HCT116 (cell line): Measurements from ENCODE around the gene BRINP2. TPM values are rescaled to one million over a fixed set of nuclear protein-coding genes. Genes with fewer than 3 reads are reported as not detected.

Experiments used
- ATAC-seq: fragments of 200-7000 bp; cut with Tn5 transposase; 2 replicates; pipeline ENCODE4 v1.9.1; 2020; ENCODE audit warnings: mild to moderate bottlenecking, moderate library complexity
- BruUV-seq: library from RNA; stranded (reverse); fragments of 400-500 nt; replicated peaks from 2 replicates; lab custom pipeline; 2021; lab: Mats Ljungman, UMichigan
- CTCF ChIA-PET: fragments of 300-600 bp; sonication (Branson Sonifier 250); formaldehyde crosslinking; loops from one replicate; lab custom pipeline; 2021; ENCODE audit warnings: antibody characterized with exemption; lab: Charles Lee
- POLR2A ChIA-PET: fragments of 300-600, 350-600 bp; sonication (Branson Sonifier 250); formaldehyde crosslinking; loops from one replicate; lab custom pipeline; 2021; ENCODE audit warnings: antibody characterized with exemption; lab: Charles Lee
- RAD21 ChIA-PET, 2 experiments: fragments of 300-600 bp; sonication (Branson Sonifier 250); formaldehyde crosslinking; loops; one replicate each; lab custom pipeline; 2023; ENCODE audit warnings: low total read pairs in 2 of 2; ENCODE audit not compliant: uncharacterized antibody in 2 of 2, unreplicated experiment in 2 of 2, low non-redundant PET in 1 of 2; lab: Charles Lee
- DNase-seq: peaks from one replicate; pipeline ENCODE4 v3.0.0-alpha.2; 2010; ENCODE audit warnings: low read depth, low spot score
- H2AFZ ChIP-seq: fragments of 200-600 bp; shearing (Covaris generic), sonication (generic); 2 replicates; pipeline ENCODE4 v1.6.1; 2017; ENCODE audit warnings: low read depth, mixed run types, mixed read lengths, antibody characterized with exemption, low read length; ENCODE audit not compliant: poor library complexity, severe bottlenecking
- H3K27ac ChIP-seq: 2 replicates; pipeline ENCODE4 v1.5.1; 2012; ENCODE audit warnings: low read depth, low read length
- H3K27me3 ChIP-seq: fragments of 200-600 bp; sonication (generic); 2 replicates; pipeline ENCODE4 v1.6.1; 2016; ENCODE audit warnings: mixed run types, low read length, mixed read lengths; ENCODE audit not compliant: insufficient read depth
- H3K36me3 ChIP-seq, 2 experiments: fragments of 200-500 bp in 1 of 2; fragments of 200-600 bp in 1 of 2; sonication (Bioruptor generic) in 1 of 2; sonication (generic) in 1 of 2; 2 replicates each; pipeline versions ENCODE4 v1.5.1 to v1.6.1; 2014 to 2016; ENCODE audit warnings: low read length in 2 of 2, inconsistent platforms in 1 of 2, mixed read lengths in 1 of 2, mixed run types in 1 of 2; ENCODE audit not compliant: insufficient read depth in 2 of 2, control insufficient read depth in 1 of 2
- H3K4me1 ChIP-seq, 2 experiments: fragments of 200-600 bp in 1 of 2; sonication (generic) in 1 of 2; 2 replicates each; pipeline versions ENCODE4 v1.5.1 to v1.6.1; 2012 to 2017; ENCODE audit warnings: low read length in 2 of 2, inconsistent platforms in 1 of 2, mild to moderate bottlenecking in 1 of 2, mixed read lengths in 1 of 2, mixed run types in 1 of 2, moderate library complexity in 1 of 2; ENCODE audit not compliant: insufficient read depth in 2 of 2, control insufficient read depth in 1 of 2
- H3K4me2 ChIP-seq: fragments of 200-600 bp; sonication (generic); 2 replicates; pipeline ENCODE4 v1.6.1; 2017; ENCODE audit warnings: mixed run types, low read length, mixed read lengths
- H3K4me3 ChIP-seq, 2 experiments: fragments of 200-600 bp in 1 of 2; sonication (generic) in 1 of 2; replicated peaks in 1 of 2; 2 replicates each; pipeline ENCODE4 v1.5.1; 2011 to 2016; ENCODE audit warnings: low read length in 2 of 2, control low read depth in 1 of 2, low read depth in 1 of 2, mild to moderate bottlenecking in 1 of 2, mixed read lengths in 1 of 2, mixed run types in 1 of 2
- H3K79me2 ChIP-seq: fragments of 200-600 bp; sonication (generic); 2 replicates; pipeline ENCODE4 v1.6.1; 2017; ENCODE audit warnings: mild to moderate bottlenecking, mixed run types, low read length, moderate library complexity, mixed read lengths; ENCODE audit not compliant: insufficient read depth
- H3K9ac ChIP-seq: fragments of 200-600 bp; sonication (generic); 2 replicates; pipeline ENCODE4 v1.6.1; 2016; ENCODE audit warnings: low read length, mixed read lengths
- H3K9me2 ChIP-seq: fragments of 200-600 bp; sonication (generic), shearing (Covaris generic); 2 replicates; pipeline ENCODE4 v1.6.1; 2017; ENCODE audit warnings: mixed run types, mild to moderate bottlenecking, moderate library complexity; ENCODE audit not compliant: insufficient read depth
- H3K9me3 ChIP-seq, 2 experiments: fragments of 200-500 bp in 1 of 2; fragments of 200-600 bp in 1 of 2; sonication (Bioruptor generic) in 1 of 2; sonication (generic) in 1 of 2; 2 replicates each; pipeline ENCODE4 v1.6.1; 2014 to 2017; ENCODE audit warnings: low read length in 2 of 2, mixed read lengths in 2 of 2, inconsistent platforms in 1 of 2, low read depth in 1 of 2, mild to moderate bottlenecking in 1 of 2, mixed run types in 1 of 2, moderate library complexity in 1 of 2; ENCODE audit not compliant: control insufficient read depth in 1 of 2, insufficient read depth in 1 of 2
- H4K20me1 ChIP-seq: fragments of 200-600 bp; sonication (generic), shearing (Covaris generic); 2 replicates; pipeline ENCODE4 v1.6.1; 2017; ENCODE audit warnings: mixed run types, mild to moderate bottlenecking, moderate library complexity; ENCODE audit not compliant: insufficient read depth
- CEBPB ChIP-seq: IDR thresholded peaks from 2 replicates; pipeline ENCODE4 v1.6.1; 2012; ENCODE audit warnings: low read depth
- ELF1 ChIP-seq: IDR thresholded peaks from 2 replicates; pipeline ENCODE4 v1.6.1; 2012; ENCODE audit warnings: low read depth, borderline replicate concordance
- EZH2 ChIP-seq: fragments of 200-600 bp; sonication (generic); IDR thresholded peaks from 2 replicates; pipeline ENCODE4 v1.6.1; 2017; ENCODE audit warnings: antibody characterized with exemption, mixed run types
- FOSL1 ChIP-seq: IDR thresholded peaks from 2 replicates; pipeline ENCODE4 v1.6.1; 2012; ENCODE audit warnings: low read depth
- JUND ChIP-seq: IDR thresholded peaks from 2 replicates; pipeline ENCODE4 v1.6.1; 2012
- POLR2A ChIP-seq: IDR thresholded peaks from 2 replicates; pipeline ENCODE4 v1.7.0; 2011; ENCODE audit warnings: borderline replicate concordance; ENCODE audit not compliant: insufficient read depth, insufficient read length; ENCODE audit errors: extremely low read depth
- POLR2AphosphoS5 ChIP-seq: IDR thresholded peaks from 2 replicates; pipeline ENCODE4 v1.6.1; 2011; ENCODE audit warnings: mild to moderate bottlenecking, low read depth, low read length, moderate library complexity
- SP1 ChIP-seq: IDR thresholded peaks from 2 replicates; pipeline ENCODE4 v1.6.1; 2012; ENCODE audit warnings: low read depth
- SRF ChIP-seq: IDR thresholded peaks from 2 replicates; pipeline ENCODE4 v1.6.1; 2012; ENCODE audit warnings: low read depth
- YY1 ChIP-seq: IDR thresholded peaks from 2 replicates; pipeline ENCODE4 v1.6.1; 2011; ENCODE audit warnings: low read length, low read depth, moderate library complexity, mild to moderate bottlenecking; ENCODE audit not compliant: insufficient replicate concordance; ENCODE audit errors: extremely low read depth
- ZBTB33 ChIP-seq: IDR thresholded peaks from 2 replicates; pipeline ENCODE4 v1.6.1; 2011; ENCODE audit warnings: mild to moderate bottlenecking, low read length, moderate library complexity; ENCODE audit not compliant: insufficient replicate concordance; ENCODE audit errors: extremely low read depth
- ZNF274 ChIP-seq: fragments of 200-500 bp; sonication (Bioruptor generic); IDR thresholded peaks from 2 replicates; pipeline ENCODE4 v1.6.1; 2014; ENCODE audit warnings: mild to moderate bottlenecking, low read depth, low read length, inconsistent platforms
- intact Hi-C: fragments of 100-400 bp; cut with micrococcal nuclease; formaldehyde crosslinking; loops from 2 replicates; pipeline ENCODE4 v1.10.0; 2022
- total RNA-seq: library from RNA; stranded (reverse); gene quantifications from one replicate; pipeline ENCODE4 v1.2.1, GENCODE V29; 2021; ENCODE audit not compliant: unreplicated experiment
- TF ChIP-seq, protein P1 (sequence below): IDR thresholded peaks from 2 replicates; pipeline ENCODE4 v1.6.1; 2012
- TF ChIP-seq, protein P2 (sequence below): IDR thresholded peaks from 2 replicates; pipeline ENCODE4 v1.6.1; 2012; ENCODE audit warnings: low read depth
- TF ChIP-seq, protein P3 (sequence below): IDR thresholded peaks from 2 replicates; pipeline ENCODE4 v1.6.1; 2012

The BRINP2 gene
- total RNA-seq, 1 experiment from 2014 or later: not detected

DNA sequence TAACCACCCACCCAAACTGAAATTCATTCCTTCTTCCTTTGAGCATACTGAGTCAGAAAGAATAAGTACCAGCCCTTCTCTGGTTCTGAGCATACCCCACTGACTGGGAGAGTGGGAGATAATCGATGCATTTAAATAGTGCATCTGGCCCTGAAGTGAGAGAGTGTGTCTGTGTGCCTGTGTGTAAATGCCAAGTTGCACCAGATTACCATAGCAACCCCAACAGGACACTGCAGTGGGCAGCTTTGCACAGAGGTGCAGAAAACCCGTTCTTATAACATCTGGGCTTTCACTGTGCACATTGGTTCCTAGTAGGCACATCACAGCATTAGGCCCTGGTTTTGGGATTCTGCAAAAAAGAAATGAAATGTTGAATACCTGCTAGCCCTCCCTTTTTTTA lies 8.5 kb upstream of the BRINP2 start:
- H3K4me1 ChIP-seq: no peaks in the 10 kb centered on the region
- TF ChIP-seq, protein P1, sequence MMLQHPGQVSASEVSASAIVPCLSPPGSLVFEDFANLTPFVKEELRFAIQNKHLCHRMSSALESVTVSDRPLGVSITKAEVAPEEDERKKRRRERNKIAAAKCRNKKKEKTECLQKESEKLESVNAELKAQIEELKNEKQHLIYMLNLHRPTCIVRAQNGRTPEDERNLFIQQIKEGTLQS: no peak
- TF ChIP-seq FOSL1: no peak
- TF ChIP-seq ZBTB33: no peak
- no peak for TF ChIP-seq ELF1
- TF ChIP-seq EZH2: no peak
- no peak for TF ChIP-seq YY1
- TF ChIP-seq JUND: no peak
- TF ChIP-seq SRF: no peak
- TF ChIP-seq, protein P2, sequence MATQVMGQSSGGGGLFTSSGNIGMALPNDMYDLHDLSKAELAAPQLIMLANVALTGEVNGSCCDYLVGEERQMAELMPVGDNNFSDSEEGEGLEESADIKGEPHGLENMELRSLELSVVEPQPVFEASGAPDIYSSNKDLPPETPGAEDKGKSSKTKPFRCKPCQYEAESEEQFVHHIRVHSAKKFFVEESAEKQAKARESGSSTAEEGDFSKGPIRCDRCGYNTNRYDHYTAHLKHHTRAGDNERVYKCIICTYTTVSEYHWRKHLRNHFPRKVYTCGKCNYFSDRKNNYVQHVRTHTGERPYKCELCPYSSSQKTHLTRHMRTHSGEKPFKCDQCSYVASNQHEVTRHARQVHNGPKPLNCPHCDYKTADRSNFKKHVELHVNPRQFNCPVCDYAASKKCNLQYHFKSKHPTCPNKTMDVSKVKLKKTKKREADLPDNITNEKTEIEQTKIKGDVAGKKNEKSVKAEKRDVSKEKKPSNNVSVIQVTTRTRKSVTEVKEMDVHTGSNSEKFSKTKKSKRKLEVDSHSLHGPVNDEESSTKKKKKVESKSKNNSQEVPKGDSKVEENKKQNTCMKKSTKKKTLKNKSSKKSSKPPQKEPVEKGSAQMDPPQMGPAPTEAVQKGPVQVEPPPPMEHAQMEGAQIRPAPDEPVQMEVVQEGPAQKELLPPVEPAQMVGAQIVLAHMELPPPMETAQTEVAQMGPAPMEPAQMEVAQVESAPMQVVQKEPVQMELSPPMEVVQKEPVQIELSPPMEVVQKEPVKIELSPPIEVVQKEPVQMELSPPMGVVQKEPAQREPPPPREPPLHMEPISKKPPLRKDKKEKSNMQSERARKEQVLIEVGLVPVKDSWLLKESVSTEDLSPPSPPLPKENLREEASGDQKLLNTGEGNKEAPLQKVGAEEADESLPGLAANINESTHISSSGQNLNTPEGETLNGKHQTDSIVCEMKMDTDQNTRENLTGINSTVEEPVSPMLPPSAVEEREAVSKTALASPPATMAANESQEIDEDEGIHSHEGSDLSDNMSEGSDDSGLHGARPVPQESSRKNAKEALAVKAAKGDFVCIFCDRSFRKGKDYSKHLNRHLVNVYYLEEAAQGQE: no peak
- no peak for TF ChIP-seq POLR2A
- TF ChIP-seq CEBPB: no peak
- no peak for TF ChIP-seq POLR2AphosphoS5
- no peak for TF ChIP-seq SP1
- TF ChIP-seq, protein P3, sequence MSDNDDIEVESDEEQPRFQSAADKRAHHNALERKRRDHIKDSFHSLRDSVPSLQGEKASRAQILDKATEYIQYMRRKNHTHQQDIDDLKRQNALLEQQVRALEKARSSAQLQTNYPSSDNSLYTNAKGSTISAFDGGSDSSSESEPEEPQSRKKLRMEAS: no peak
- no peak for TF ChIP-seq ZNF274
- H3K9ac ChIP-seq: no peak overlapping the region
- no peaks in the 10 kb centered on the region for H3K9me2 ChIP-seq
- no peaks in the 10 kb centered on the region for H3K27me3 ChIP-seq
- no peak overlapping the region for H3K27ac ChIP-seq
- H3K9me3 ChIP-seq: no peaks in the 10 kb centered on the region
- H2AFZ ChIP-seq: no peak overlapping the region
- H3K4me3 ChIP-seq: no peak overlapping the region
- no peak for ATAC-seq
- ChIA-PET CTCF (no interaction called here), POLR2A (no interaction called here), RAD21 (no interaction called here)
- H3K79me2 ChIP-seq: no peaks in the 10 kb centered on the region
- H3K4me2 ChIP-seq: no peak overlapping the region
- no peaks in the 10 kb centered on the region for H4K20me1 ChIP-seq
- BruUV-seq: no TSS peak
- no peak for DNase-seq
- H3K36me3 ChIP-seq: no peaks in the 10 kb centered on the region
- intact Hi-C loops: no loop called here
